HG03342 (cell line): ENCODE measurements around the gene HSPA8.
A peak's percentile ranks its signal among the peaks of the same experiment; 100 is the strongest.
"Not testable (repeated sequence)": the region's sequence is repeated elsewhere in the genome, so short reads cannot be mapped to it uniquely, and the experiment has no call there.

ENCODE experiments used
- ATAC-seq: cut with Tn5 transposase; IDR thresholded peaks from one replicate; pipeline ENCODE4 v1.9.1; 2021; ENCODE audit warnings: mild to moderate bottlenecking, moderate library complexity; ENCODE audit not compliant: unreplicated experiment

Gene HSPA8

DNA sequence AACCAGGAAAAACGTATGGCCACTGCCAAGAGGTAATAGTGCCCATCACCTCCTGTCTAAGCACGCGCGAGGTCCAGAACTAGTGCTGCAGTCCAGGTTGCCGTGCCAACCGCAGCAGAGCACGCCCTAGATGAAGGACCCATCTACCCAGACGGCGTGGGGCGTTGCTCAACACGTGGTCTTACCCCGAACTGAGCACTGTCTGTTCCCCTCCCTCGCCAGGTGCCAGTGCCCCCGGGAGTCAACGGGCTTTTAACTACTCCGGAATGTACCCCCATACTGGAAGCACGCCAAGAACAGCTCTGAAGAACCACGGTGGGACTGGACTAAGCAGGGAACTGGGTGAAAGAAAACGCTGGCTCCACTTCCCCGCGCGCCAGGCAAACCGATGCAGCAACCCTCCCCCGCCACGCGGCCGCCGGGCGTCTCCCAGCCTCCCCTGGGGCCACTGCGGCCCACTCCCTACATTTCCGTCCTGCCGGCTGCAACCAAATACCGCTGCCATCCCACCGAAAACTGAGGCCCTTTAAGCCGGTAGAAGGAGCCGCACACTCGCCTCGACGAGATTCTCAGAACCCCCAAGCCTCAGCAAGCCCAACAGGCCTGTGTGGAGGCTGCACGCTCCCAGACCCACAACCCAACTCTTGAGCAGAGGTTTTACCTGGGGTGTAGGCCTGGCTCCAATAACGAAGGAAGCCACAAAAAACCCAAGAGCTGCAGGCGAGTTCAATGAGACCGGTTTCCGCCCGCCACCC, at the start of gene HSPA8:
HSPA8 (minus strand) TSS at position 734 of the 755 bp plus-strand sequence. CDS start 812 bp downstream, outside the sequence.
- no peak for ATAC-seq

DNA sequence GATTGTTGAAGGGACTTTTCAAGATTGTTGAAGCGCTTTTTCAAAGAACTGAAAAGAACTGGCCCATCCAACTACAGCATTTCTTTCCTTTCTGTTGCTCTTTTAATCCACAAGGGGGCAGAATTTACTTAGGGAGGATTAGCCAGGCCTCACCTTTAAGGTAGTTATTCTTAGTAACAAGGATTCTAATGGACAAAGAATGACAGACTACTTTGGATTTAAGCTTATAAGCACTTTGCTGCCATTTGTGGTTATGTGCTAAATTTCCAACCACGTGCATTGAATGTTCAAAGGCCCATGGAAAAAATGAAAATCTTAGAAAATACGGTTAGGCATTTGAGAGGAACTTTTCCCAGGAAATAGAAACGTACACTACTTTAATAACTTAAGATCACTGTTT, 49.5 kb upstream of the HSPA8 start:
- ATAC-seq: no peak

DNA sequence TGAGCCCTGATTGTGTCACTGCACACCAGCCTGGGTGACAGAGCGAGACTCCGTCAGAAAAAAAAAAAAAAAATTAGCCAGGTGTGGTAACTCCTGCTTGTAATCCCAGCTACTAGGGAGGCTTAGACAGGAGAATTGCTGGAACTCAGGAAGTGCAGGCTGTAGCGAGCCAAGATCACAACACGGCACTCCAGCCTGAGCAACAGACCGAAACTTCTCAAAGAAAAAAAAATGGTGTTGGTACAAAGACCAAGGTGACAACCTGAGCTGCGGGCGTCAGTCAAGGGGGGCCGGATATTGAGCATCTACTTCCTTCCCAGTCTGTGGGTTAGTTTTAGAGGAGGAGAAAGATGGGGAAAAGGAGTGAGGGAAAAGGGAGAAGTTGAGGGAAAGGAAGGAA, 48.5 kb upstream of the HSPA8 start:
- ATAC-seq: no peak

DNA sequence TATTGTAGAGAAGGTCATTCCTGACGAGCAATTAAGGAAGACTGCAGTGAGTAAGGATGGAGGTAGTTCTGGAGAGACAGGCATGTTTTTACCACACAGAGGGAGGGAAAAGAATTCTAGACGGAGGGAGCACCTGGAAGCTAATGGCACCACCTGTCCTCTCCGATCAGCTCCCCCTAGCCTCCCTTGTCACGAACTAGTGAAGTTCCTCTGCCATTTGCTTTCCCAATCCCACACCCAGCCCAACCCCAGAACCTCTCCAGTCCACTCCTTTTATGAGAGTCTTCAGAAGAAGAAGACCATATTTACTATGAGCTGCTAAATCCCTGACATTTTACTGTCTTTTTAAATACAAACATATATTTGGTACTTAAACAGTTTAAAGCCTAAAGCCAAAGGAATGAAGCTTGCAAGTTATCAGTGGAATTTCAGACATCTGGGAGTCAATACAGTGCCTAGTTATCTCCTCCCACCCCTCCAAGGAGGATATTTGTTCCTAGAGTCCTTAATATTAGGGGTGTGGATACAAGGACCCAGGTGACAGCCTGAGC, 46.1 kb upstream of the HSPA8 start:
- no peak for ATAC-seq

DNA sequence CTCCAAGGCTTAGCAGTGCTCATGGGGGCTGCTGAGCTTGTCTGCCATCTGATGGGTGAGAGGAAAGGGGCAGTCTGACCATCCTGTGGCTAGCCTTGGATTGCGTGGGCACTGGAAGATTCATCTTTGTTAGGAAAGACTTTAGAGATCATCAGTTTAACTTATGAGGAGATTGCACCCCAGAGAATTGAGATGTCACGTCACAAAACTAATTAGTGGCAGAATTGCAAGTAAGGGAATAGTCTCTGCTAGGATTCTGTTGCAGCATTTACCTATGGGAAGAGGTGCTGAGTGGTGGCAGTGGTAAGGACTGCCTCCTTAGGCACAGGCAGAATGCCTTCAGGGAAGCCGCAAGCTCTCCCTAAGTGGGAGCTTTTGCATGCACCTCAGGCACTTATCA, 42.8 kb upstream of the HSPA8 start:
- no peak for ATAC-seq

DNA sequence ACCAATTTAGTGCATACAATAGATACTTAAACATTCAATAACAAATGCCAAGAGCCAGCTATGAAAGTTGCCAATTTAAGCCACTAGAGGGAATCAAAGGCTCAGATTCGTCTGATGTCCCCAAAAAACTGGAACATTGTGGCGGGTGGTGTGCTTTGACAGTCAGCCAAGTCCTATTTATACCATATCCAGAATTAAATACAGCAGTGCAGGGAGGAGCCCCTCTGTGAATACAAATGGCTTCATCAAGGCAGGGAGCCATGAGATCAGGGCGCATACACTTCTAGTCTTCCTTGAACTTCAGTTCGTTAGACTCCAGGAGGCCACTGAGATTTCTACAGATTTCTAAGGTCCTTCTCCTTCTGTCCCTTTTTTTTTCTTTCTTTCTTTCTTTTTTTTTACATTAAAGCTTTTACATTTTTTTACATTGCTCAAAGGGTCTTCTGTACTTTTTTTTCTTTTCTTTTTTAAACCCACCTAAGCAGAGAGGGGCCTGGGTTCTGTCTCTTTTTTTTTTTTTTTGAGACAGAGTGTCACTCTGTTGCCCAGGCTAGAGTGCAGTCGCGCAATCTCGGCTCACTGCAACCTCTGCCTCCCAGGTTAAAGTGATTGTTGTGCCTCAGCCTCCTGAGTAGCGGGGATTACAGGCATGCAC, 41.5 kb upstream of the HSPA8 start:
- no peak for ATAC-seq

DNA sequence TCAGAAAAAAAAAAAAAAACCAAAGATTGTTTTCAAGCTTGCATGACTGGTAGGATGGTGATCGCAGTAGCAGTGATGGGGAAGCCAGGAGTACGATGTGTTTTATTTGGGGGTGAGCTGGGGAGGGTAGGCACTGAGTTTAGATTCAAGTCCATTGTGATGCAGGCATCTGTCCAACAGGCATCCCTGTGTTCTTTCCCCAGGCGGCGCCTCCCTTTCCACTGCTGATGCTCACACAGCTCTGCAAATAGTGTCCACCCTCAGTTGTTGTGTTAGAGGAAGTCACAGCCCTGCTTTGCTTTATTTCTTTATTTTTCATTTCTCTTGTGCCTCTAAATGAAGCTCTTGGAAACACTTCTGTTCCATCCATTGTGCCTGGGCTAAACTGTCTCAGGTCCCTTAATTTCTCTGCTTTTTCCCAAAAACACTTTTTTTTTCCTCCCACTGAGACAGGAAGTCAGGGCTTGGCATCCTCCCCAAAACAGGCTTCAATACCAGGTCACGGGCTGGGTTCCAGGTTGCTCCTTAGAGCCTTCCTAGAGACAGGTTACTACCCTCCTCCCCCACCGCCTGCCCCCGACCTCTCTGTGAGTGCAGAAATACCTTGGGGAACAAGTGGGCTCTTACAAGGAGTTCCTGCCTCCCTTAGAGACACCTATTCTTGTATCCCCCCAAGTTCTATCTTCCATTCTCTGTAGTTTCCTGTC, 38.6 kb upstream of the HSPA8 start:
- ATAC-seq: no peak

DNA sequence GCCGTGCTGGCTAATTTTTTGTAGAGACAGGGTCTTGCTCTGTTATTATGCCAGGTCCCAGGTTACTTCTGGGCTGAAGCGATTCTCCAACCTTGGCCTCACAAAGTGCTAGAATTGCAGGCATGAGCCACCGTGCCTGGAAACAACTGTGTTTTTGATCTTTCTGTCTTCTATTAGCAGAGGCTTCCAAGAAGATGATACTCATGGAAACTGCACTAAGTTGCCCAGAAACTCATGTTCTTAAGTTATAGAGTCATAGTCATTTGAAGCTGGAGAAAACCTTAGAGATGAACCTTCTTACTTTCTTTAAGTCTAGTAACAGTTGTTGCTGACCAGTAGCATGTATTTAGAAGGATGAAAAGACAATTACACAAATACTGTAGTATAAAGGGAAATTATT, 37.1 kb upstream of the HSPA8 start:
- no peak for ATAC-seq

DNA sequence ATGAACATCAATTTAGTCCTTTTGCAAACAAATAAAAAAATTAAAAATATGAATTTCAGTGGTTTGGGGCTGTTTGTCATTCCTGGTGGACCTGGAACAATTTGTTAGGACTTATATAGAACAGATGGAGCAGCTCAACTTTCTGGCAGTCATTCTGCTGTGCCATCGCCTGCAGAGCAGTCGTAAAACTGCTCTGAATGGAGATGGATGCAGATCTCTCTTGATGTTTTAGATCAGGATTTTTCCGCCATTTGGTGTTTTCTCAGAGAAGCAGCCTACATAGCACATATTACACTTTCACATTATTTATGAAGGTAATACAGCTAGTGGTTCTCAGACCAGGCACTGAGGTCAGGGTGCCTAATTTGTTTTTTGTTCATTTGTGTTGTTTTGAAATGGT, 31.8 kb upstream of the HSPA8 start:
- ATAC-seq: no peak

DNA sequence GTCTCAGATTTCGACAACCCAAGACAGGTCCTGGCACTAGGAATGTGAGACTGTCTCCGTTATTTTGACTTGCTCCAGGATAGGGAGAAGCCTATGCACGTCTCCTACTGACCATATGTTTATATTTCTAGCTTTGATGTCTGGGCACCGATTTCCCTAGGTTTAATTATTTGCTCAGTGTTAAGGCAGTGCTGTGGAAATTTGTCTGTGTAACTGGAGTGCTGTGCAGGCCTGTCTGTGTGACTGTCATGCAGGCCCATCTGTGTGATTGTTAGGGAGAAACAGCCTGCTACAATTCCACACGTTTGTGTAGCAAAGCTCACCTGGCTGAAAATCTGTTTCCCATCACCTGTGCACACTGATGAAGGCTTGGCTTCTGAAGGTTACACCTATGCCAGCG, 29.6 kb upstream of the HSPA8 start:
- ATAC-seq: no peak

DNA sequence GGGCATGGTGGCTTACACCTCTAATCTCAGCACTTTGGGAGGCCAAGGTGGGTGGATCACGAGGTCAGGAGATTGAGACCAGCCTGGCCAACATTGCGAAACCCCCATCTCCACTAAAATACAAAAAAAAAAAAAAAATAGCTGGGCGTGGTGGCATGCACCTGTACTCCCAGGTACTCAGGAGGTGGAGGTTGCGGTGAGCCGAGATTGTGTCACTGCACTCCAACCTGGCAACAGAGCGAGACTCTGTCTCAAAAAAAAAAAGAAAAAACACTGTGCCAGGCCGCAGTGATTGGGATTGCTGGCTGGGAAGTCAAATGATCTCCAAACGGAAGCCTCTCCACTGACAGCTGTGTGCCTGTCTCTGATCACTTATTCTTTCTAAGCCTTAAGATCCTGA, 28.2 kb upstream of the HSPA8 start:
- not testable (repeated sequence) for ATAC-seq

DNA sequence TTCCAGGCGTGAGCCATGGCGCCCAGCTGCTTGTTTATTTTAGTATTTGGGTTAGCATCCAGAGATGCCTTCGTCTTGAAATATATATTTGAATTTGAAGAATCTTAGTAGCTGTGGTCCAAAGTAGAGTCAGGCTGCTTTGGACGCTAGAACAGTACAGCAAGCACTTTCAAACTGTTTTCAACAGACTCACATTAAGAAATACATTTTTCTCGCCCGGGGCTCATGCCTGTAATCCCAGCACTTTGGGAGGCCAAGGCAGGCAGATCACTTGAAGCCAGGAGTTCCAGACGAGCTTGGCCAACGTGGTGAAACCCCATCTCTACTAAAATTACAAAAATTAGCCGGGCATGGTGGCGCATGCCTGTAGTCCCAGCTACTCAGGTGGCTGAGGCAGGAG, 27.0 kb upstream of the HSPA8 start:
- ATAC-seq: not testable (repeated sequence)

DNA sequence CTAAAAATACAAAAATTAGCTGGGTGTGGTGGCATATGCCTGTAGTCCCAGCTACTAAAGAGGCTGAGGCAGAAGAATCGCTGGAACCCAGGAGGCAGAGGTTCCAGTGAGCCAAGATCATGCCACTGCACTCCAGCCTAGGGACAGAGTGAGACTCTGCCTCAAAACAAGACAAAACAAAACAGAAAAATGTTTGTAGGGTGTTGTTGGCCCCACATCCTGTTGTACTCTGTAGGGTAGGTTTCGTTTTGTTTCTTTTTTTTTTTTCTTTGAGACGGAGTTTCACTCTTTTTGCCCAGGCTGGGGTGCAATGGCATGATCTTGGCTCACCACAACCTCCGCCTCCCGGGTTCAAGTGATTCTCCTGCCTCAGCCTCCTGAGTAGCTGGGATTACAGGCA, 25.7 kb upstream of the HSPA8 start:
- ATAC-seq: peak; percentile 94

DNA sequence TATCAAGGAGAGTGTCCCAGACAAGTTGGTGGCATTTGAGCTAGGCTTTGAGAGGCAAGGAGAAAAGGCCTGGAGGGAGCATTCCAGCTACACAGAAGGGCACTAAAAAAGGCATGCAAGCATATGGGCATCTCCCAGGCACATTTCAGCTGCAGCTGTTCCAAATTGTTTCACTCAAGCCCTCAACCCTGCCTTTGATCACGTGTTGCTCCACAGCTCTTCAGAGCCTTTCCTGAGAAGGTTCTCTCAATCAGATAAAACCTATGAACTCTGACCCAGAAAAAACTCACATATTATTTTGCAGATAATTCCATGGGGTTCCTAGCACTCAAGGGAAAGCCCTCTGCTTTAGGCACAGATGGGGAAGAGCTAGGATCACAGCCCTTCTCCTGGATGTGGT, 24.4 kb upstream of the HSPA8 start:
- ATAC-seq: no peak

DNA sequence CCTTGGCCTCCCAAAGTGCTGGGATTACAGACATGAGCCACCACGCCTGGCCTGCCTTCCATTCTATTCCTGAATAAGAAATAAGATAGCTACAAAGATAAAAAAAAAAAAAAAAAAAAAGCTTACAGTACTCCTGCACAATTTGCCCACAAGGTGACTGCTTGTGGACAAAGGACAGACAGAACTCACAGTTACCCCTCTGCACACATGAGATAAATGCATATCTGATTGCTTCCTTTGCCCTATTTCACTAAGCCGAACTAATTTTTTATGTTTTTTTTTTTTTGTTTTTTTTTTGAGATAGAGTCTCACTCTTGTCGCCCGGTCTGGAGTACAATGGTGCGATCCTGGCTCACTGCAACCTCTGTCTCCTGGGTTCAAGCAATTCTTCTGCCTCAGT, 23.6 kb upstream of the HSPA8 start:
- ATAC-seq: no peak

DNA sequence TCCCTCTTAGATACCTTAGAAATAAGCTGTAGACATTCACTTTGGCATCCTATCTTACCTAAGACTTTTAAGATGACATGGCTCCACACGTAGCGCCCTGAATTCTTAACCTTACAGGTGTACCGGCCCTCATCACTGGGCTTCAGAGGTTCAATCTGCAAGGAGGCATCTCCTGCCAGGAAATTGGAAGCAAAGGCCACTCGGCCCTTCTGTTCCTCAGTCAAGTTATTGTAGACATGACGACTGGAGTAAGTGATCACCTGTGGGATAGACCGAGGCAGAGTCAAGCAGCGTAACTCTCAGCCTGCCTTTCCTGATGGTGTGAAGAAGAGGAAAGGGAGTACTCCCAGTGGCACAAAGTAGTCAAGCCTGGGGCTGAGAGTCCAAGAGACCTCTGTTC, 22.5 kb upstream of the HSPA8 start:
- no peak for ATAC-seq

DNA sequence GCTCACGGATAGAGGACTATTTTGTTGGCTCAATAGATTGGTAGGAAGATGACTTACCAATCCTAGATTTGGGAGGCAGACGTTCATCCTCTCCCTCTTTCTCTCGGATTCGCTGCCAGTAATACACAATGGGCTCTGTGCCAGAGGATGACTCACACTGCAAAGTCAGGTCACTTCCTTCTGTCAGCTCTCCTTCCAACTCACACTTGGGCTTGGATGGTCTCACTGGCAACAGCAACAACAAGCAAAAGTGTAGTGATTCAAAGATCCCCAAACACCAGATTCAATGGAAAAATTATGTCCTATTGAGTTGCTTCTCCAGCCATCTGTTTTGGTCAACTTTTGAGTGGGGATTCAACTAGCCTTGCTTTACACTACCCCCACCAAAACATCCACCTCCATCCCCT, 21.7 kb upstream of the HSPA8 start:
- no peak for ATAC-seq

DNA sequence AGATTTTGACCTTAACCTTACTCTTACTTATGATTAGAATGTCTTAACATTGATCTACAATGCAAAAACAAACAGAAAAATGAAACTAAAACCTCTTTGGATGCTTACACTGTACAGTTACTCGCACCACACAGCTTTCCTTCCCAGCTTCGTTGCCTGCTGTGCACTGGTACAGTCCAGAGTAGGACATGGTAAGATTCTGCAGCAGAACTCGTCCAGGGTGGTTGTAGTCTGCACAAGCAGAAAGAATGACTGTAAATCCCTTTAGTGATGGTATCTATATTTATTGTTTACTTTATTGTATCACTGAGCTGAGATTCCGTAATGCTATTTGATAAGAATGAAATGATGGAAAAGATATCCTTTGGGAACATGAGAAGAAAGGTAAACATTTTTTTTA, 21.0 kb upstream of the HSPA8 start:
- no peak for ATAC-seq

DNA sequence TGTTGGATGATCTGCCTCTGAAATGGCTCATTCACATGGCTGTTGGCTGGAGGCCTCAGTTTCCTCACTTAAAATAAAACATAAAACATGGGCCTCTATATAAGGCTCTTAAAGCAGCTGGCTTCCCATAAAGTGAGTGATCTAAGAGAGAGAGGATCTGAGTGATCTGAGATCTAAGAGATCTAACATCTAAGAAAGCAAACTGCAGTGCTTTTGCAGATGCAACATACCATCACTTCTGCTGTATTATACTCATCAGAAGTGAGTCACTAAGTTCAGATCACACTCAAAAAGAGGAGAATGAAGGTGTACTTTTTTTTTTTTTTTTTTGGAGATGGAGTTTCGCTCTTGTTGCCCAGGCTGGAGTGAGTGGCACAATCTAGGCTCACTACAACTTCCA, 18.1 kb upstream of the HSPA8 start:
- ATAC-seq: no peak

DNA sequence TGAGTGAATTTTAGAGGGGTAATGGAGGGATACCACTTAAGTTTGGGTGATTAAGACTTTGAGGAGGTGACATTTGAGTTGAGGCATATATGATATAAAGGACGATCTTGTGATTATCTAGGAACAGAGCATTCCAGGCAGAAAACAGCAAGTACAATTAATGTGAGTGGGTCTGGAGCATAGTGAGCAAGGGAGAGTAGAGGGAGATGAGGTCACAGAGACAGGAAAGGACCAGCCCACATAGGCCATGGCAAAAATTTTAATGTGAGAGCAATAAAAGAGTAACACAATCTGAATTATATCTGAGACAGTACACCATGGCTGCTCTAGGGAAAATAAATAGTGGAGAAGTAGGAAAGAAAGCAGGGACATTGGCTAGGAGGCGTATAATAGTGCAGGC, 14.5 kb upstream of the HSPA8 start:
- ATAC-seq: no peak

DNA sequence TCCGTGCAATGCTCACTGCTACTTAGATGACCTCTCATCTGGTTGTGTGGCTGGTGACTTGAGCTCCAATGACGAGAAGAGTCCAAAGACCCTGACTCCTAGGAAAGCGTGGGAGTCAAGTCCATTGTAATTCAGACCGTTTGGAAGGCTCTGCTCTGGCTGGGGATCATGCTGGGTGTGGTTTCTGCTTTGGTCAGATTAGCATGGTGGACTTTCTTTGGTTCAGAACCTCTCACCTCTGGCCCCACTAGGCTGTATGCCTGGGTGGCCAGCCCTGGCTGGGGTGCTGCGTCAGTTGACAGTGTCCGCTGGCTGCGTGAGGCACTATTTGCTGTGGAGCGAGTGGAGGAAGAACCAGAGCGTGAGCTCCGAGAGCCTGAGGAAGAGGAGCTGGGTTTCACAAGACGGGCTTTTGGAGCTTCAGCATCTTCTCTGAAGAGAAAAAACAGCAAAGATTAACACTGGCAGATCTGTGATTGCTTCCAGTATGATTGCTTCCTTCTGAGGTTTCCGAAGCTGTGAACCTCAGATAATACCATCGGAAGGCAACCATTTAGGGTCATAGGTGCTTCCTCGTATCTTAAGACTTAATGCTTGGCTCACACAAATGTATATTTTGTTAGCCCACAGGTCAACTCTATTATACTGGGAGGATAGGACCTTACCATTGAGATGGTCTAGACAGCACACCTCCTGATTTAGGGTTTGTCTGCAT, 11.6 kb upstream of the HSPA8 start:
- ATAC-seq: no peak
